ACHN (cell line): ENCODE results near the gene PCBP1.
"Not testable (repeated sequence)": the region's sequence is repeated elsewhere in the genome, so short reads cannot be mapped to it uniquely, and the experiment has no call there.

Source experiments
- DNase-seq: peaks from one replicate; pipeline ENCODE4 v3.0.0-alpha.2; 2015
- in situ Hi-C: cut with HindIII; loops from 2 replicates; pipeline ENCODE4 v1.10.0; 2017; ENCODE audit warnings: low sequenced_read_pairs, low pct_ligation_motif_present, low pct_unique_long_range_greater_than_20kb

The PCBP1 gene

GRCh38 chr2:70094171-70094977 is 7.1 kb downstream of the PCBP1 start:
- no peak for DNase-seq
- in situ Hi-C loops: no loop called here

GRCh38 chr2:70094978-70095719 is 7.9 kb downstream of the PCBP1 start:
- in situ Hi-C loops: no loop called here
- no peak for DNase-seq

GRCh38 chr2:70095720-70096670 is 8.7 kb downstream of the PCBP1 start:
- in situ Hi-C loops: no loop called here

GRCh38 chr2:70098032-70098431 is 10.8 kb downstream of the PCBP1 start:
- in situ Hi-C loops: no loop called here
- DNase-seq: no peak

More at GRCh38 chr2:70095720-70096670, 8.7 kb downstream of the PCBP1 start:
- no peak for DNase-seq

- DNase-seq: no peak
- in situ Hi-C loops: no loop called here
These were observed 12.0 kb downstream of the PCBP1 start for GRCh38 chr2:70099270-70099669.

- in situ Hi-C loops: no loop called here
- no peak for DNase-seq
These were observed 13.9 kb downstream of the PCBP1 start for GRCh38 chr2:70101174-70101573.

- in situ Hi-C loops, DNase-seq: not testable (repeated sequence)
These were observed 14.4 kb downstream of the PCBP1 start for GRCh38 chr2:70101686-70102085.

- DNase-seq, in situ Hi-C loops: not testable (repeated sequence)
These were observed 15.1 kb downstream of the PCBP1 start for GRCh38 chr2:70102323-70102905.

- in situ Hi-C loops: no loop called here
- no peak for DNase-seq
These were observed 16.3 kb downstream of the PCBP1 start for GRCh38 chr2:70103531-70104061.

- peak; percentile 87 for DNase-seq
- in situ Hi-C loops: no loop called here
These were observed 17.2 kb downstream of the PCBP1 start for GRCh38 chr2:70104231-70105111.

- in situ Hi-C loops, DNase-seq: not testable (repeated sequence)
These were observed 18.9 kb downstream of the PCBP1 start for GRCh38 chr2:70106138-70106537.

GRCh38 chr2:70110397-70110796 is 23.1 kb downstream of the PCBP1 start:
- in situ Hi-C loops, DNase-seq: not testable (repeated sequence)

- peak; percentile 61 for DNase-seq
- in situ Hi-C loops: no loop called here
These were observed 24.7 kb downstream of the PCBP1 start for GRCh38 chr2:70111752-70112591.

- in situ Hi-C loops: no loop called here
- no peak for DNase-seq
These were observed 26.2 kb downstream of the PCBP1 start for GRCh38 chr2:70113359-70114070.

- in situ Hi-C loops: no loop called here
- no peak for DNase-seq
These were observed 28.6 kb downstream of the PCBP1 start for GRCh38 chr2:70115646-70116442.
